ENCODE measurements around the gene SPATA22. TPM values are rescaled to one million over a fixed set of nuclear protein-coding genes. Genes with fewer than 3 reads are reported as not detected.
"Not testable (repeated sequence)": the region's sequence is repeated elsewhere in the genome, so short reads cannot be mapped to it uniquely, and the experiment has no call there.

Gene SPATA22
- 0.10 TPM in 1 of 3 replicates, not detected in the others for polyA plus RNA-seq
- polyA plus RNA-seq (2011; ENCODE audit: low read depth): 0.85 TPM
- 0.06 TPM in 1 of 2 replicates, not detected in the other for polyA plus RNA-seq (2011; cell fraction: cytosol; rRNA removed)
- polyA plus RNA-seq (2011; cell fraction: nucleus; rRNA removed): not detected in 2 replicates
- 0.41 TPM in 1 of 2 replicates, not detected in the other for polyA plus RNA-seq (2012; ENCODE audit: low replicate concordance)
- polyA minus RNA-seq: not detected in 3 replicates
- not detected for polyA minus RNA-seq (2011; cell fraction: cytosol; rRNA and poly(A)+ RNA removed)
- not detected in 2 replicates for polyA minus RNA-seq (2011; cell fraction: nucleus; rRNA and poly(A)+ RNA removed)

GRCh38 chr17:3471599-3471998 lies at the start of gene SPATA22:
TSS of gene SPATA22 (minus strand) at chr17:3471819. CDS start at chr17:3469325, 2,494 bp downstream.
- DNase-seq (ENCODE audit: low read depth, low spot score): no peak
- Histone ChIP-seq H3K4me1 (ENCODE audit: control insufficient read depth, extremely low read depth, insufficient read depth, low read length) (peaks cover 6% of the 10 kb centered on the region), H2AFZ (ENCODE audit: control insufficient read depth, low read length) (no peak within 1 kb of the TSS), H3K4me2 (ENCODE audit: control insufficient read depth, extremely low read depth, insufficient read depth, low read depth, low read length) (no peak within 1 kb of the TSS), H4K20me1 (ENCODE audit: control insufficient read depth, extremely low read depth, insufficient read depth, low read length) (no peaks in the 10 kb centered on the region), H3K9me3 (ENCODE audit: control insufficient read depth, low read depth, low read length) (no peaks in the 10 kb centered on the region), H3K27ac (ENCODE audit: control insufficient read depth, insufficient read depth, low read length) (no peak within 1 kb of the TSS), H3K4me3 (ENCODE audit: control insufficient read depth in 2 of 3, extremely low read depth in 1 of 3, insufficient read depth in 2 of 3, low read depth in 1 of 3, low read length in 3 of 3) (no peak within 1 kb of the TSS), H3K27me3 (ENCODE audit: control insufficient read depth, extremely low read depth, insufficient read depth, low read length) (no peaks in the 10 kb centered on the region), H3K36me3 (ENCODE audit: control insufficient read depth in 2 of 2, extremely low read depth in 1 of 2, insufficient read depth in 2 of 2, low read length in 2 of 2) (no peaks in the 10 kb centered on the region), H3K9me1 (ENCODE audit: control insufficient read depth, extremely low read depth, insufficient read depth, low read length) (no peaks in the 10 kb centered on the region), H3K79me2 (ENCODE audit: control insufficient read depth, insufficient read depth, low read length) (no peaks in the 10 kb centered on the region), H3K9ac (ENCODE audit: control insufficient read depth, extremely low read depth, insufficient read depth, low read length) (no peak within 1 kb of the TSS)
- no peak for TF ChIP-seq EZH2 (IDR thresholded peaks at IDR 0.05; ENCODE audit: low read length)
- no peak for TF ChIP-seq CTCF (optimal IDR thresholded peaks at IDR 0.05 in 1 of 3, IDR thresholded peaks at IDR 0.05 in 1 of 3, conservative IDR thresholded peaks at IDR 0.05 in 1 of 3; ENCODE audit: extremely low read depth in 1 of 3, insufficient read depth in 2 of 3, low read length in 3 of 3)
- FAIRE-seq: no peak
- dilution Hi-C loops (cut with MboI; ENCODE audit: extremely low pct_ligation_motif_present, low sequenced_read_pairs): no loop called here

- H3K9me1 ChIP-seq (ENCODE audit: control insufficient read depth, extremely low read depth, insufficient read depth, low read length); H3K9me3 ChIP-seq (ENCODE audit: control insufficient read depth, low read depth, low read length); H3K79me2 ChIP-seq (ENCODE audit: control insufficient read depth, insufficient read depth, low read length); H3K27ac ChIP-seq (ENCODE audit: control insufficient read depth, insufficient read depth, low read length); H3K4me2 ChIP-seq (ENCODE audit: control insufficient read depth, extremely low read depth, insufficient read depth, low read depth, low read length); dilution Hi-C loops (cut with MboI; ENCODE audit: extremely low pct_ligation_motif_present, low sequenced_read_pairs); H3K27me3 ChIP-seq (ENCODE audit: control insufficient read depth, extremely low read depth, insufficient read depth, low read length); H2AFZ ChIP-seq (ENCODE audit: control insufficient read depth, low read length); DNase-seq (ENCODE audit: low read depth, low spot score); H3K9ac ChIP-seq (ENCODE audit: control insufficient read depth, extremely low read depth, insufficient read depth, low read length); H4K20me1 ChIP-seq (ENCODE audit: control insufficient read depth, extremely low read depth, insufficient read depth, low read length); H3K4me3 ChIP-seq (ENCODE audit: control insufficient read depth in 2 of 3, extremely low read depth in 1 of 3, insufficient read depth in 2 of 3, low read depth in 1 of 3, low read length in 3 of 3); H3K4me1 ChIP-seq (ENCODE audit: control insufficient read depth, extremely low read depth, insufficient read depth, low read length); FAIRE-seq: not testable (repeated sequence)
- H3K36me3 ChIP-seq (ENCODE audit: control insufficient read depth in 2 of 2, extremely low read depth in 1 of 2, insufficient read depth in 2 of 2, low read length in 2 of 2): peaks cover 9 to 26% of the 10 kb centered on the region in 2 experiments
Observed at GRCh38 chr17:3519472-3519871, 47.9 kb upstream of the SPATA22 start.

- dilution Hi-C loops (cut with MboI; ENCODE audit: extremely low pct_ligation_motif_present, low sequenced_read_pairs): no loop called here
- DNase-seq (ENCODE audit: low read depth, low spot score) (no peak), FAIRE-seq (no peak)
- Histone ChIP-seq H3K9me1 (ENCODE audit: control insufficient read depth, extremely low read depth, insufficient read depth, low read length) (no peaks in the 10 kb centered on the region), H2AFZ (ENCODE audit: control insufficient read depth, low read length) (no peak overlapping the region), H3K36me3 (ENCODE audit: control insufficient read depth in 2 of 2, extremely low read depth in 1 of 2, insufficient read depth in 2 of 2, low read length in 2 of 2) (peaks cover 16 to 32% of the 10 kb centered on the region in 2 experiments), H3K9ac (ENCODE audit: control insufficient read depth, extremely low read depth, insufficient read depth, low read length) (no peak overlapping the region), H3K27me3 (ENCODE audit: control insufficient read depth, extremely low read depth, insufficient read depth, low read length) (no peaks in the 10 kb centered on the region), H3K4me1 (ENCODE audit: control insufficient read depth, extremely low read depth, insufficient read depth, low read length) (no peaks in the 10 kb centered on the region), H3K4me3 (ENCODE audit: control insufficient read depth in 2 of 3, extremely low read depth in 1 of 3, insufficient read depth in 2 of 3, low read depth in 1 of 3, low read length in 3 of 3) (no peak overlapping the region), H4K20me1 (ENCODE audit: control insufficient read depth, extremely low read depth, insufficient read depth, low read length) (no peaks in the 10 kb centered on the region), H3K4me2 (ENCODE audit: control insufficient read depth, extremely low read depth, insufficient read depth, low read depth, low read length) (no peak overlapping the region), H3K9me3 (ENCODE audit: control insufficient read depth, low read depth, low read length) (no peaks in the 10 kb centered on the region), H3K27ac (ENCODE audit: control insufficient read depth, insufficient read depth, low read length) (no peak overlapping the region), H3K79me2 (ENCODE audit: control insufficient read depth, insufficient read depth, low read length) (no peaks in the 10 kb centered on the region)
- TF ChIP-seq CTCF (optimal IDR thresholded peaks at IDR 0.05 in 1 of 3, IDR thresholded peaks at IDR 0.05 in 1 of 3, conservative IDR thresholded peaks at IDR 0.05 in 1 of 3; ENCODE audit: extremely low read depth in 1 of 3, insufficient read depth in 2 of 3, low read length in 3 of 3) (no peak), EZH2 (IDR thresholded peaks at IDR 0.05; ENCODE audit: low read length) (no peak)
Observed at GRCh38 chr17:3514873-3515272, 43.3 kb upstream of the SPATA22 start.

GRCh38 chr17:3514167-3514566 lies 42.5 kb upstream of the SPATA22 start:
- H3K4me1 ChIP-seq (ENCODE audit: control insufficient read depth, extremely low read depth, insufficient read depth, low read length); H2AFZ ChIP-seq (ENCODE audit: control insufficient read depth, low read length); H3K27me3 ChIP-seq (ENCODE audit: control insufficient read depth, extremely low read depth, insufficient read depth, low read length); H3K27ac ChIP-seq (ENCODE audit: control insufficient read depth, insufficient read depth, low read length); FAIRE-seq; H3K9me1 ChIP-seq (ENCODE audit: control insufficient read depth, extremely low read depth, insufficient read depth, low read length); H3K4me3 ChIP-seq (ENCODE audit: control insufficient read depth in 2 of 3, extremely low read depth in 1 of 3, insufficient read depth in 2 of 3, low read depth in 1 of 3, low read length in 3 of 3); H3K9me3 ChIP-seq (ENCODE audit: control insufficient read depth, low read depth, low read length); dilution Hi-C loops (cut with MboI; ENCODE audit: extremely low pct_ligation_motif_present, low sequenced_read_pairs); H3K4me2 ChIP-seq (ENCODE audit: control insufficient read depth, extremely low read depth, insufficient read depth, low read depth, low read length); H4K20me1 ChIP-seq (ENCODE audit: control insufficient read depth, extremely low read depth, insufficient read depth, low read length); DNase-seq (ENCODE audit: low read depth, low spot score); H3K79me2 ChIP-seq (ENCODE audit: control insufficient read depth, insufficient read depth, low read length); H3K9ac ChIP-seq (ENCODE audit: control insufficient read depth, extremely low read depth, insufficient read depth, low read length): not testable (repeated sequence)
- peaks cover 16 to 30% of the 10 kb centered on the region in 2 experiments for H3K36me3 ChIP-seq (ENCODE audit: control insufficient read depth in 2 of 2, extremely low read depth in 1 of 2, insufficient read depth in 2 of 2, low read length in 2 of 2)

Data from keratinocyte (primary cell).